ENCODE data around the gene HAGH.

DNA sequence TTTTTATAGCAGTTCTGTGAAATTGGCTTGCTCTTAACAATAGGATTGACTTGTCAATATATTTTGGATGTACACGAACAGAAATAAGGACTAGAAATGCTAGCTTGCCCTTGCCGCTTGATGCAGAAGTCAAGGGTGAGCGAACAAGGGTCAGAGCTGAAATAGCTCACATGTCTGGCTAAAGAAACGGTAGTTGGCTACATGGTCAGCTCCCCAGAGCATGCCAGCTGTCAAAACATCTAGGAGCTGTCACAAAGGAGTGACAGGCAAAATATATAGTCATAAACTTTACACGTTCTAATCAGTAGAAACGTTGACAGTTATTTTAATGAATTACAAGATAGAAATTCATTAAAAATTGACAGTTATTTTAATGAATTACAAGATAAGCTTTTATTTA lies 48.2 kb upstream of the HAGH start:
- TF ChIP-seq, protein P1, sequence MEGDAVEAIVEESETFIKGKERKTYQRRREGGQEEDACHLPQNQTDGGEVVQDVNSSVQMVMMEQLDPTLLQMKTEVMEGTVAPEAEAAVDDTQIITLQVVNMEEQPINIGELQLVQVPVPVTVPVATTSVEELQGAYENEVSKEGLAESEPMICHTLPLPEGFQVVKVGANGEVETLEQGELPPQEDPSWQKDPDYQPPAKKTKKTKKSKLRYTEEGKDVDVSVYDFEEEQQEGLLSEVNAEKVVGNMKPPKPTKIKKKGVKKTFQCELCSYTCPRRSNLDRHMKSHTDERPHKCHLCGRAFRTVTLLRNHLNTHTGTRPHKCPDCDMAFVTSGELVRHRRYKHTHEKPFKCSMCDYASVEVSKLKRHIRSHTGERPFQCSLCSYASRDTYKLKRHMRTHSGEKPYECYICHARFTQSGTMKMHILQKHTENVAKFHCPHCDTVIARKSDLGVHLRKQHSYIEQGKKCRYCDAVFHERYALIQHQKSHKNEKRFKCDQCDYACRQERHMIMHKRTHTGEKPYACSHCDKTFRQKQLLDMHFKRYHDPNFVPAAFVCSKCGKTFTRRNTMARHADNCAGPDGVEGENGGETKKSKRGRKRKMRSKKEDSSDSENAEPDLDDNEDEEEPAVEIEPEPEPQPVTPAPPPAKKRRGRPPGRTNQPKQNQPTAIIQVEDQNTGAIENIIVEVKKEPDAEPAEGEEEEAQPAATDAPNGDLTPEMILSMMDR (conservative IDR thresholded peaks at IDR 0.05 in 1 of 2, IDR thresholded peaks at IDR 0.05 in 1 of 2; ENCODE audit: extremely low read depth in 1 of 2, insufficient read depth in 1 of 2, low read depth in 1 of 2, low read length in 2 of 2), result no peak
- no peak for TF ChIP-seq EZH2 (IDR thresholded peaks at IDR 0.05; ENCODE audit: borderline replicate concordance, low read length)
